ENCODE data around the gene FBXW12.
A peak's percentile ranks its signal among the peaks of the same experiment; 100 is the strongest.
"Not testable (repeated sequence)": the region's sequence is repeated elsewhere in the genome, so short reads cannot be mapped to it uniquely, and the experiment has no call there.

FBXW12 gene, protein sequence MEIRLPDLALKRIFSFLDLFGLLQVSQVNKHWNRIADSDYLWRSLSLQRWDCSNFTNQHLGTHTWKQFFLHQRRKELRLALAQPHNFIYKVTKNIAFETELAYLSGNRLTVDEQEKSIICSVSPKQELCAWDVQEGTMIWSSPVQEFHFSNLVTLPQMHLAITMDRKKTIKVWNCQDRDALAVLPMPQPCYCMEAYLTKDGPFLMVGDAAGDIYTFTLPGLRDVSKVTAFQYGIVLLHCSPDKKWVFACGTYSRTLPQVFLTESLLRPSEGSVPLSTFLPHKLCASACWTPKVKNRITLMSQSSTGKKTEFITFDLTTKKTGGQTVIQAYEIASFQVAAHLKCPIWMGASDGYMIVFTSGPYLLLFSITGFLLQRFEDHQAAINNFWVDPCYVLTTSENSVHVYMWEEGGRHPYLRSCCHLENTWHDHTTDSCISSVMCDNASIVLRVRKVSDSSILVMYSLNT

DNA sequence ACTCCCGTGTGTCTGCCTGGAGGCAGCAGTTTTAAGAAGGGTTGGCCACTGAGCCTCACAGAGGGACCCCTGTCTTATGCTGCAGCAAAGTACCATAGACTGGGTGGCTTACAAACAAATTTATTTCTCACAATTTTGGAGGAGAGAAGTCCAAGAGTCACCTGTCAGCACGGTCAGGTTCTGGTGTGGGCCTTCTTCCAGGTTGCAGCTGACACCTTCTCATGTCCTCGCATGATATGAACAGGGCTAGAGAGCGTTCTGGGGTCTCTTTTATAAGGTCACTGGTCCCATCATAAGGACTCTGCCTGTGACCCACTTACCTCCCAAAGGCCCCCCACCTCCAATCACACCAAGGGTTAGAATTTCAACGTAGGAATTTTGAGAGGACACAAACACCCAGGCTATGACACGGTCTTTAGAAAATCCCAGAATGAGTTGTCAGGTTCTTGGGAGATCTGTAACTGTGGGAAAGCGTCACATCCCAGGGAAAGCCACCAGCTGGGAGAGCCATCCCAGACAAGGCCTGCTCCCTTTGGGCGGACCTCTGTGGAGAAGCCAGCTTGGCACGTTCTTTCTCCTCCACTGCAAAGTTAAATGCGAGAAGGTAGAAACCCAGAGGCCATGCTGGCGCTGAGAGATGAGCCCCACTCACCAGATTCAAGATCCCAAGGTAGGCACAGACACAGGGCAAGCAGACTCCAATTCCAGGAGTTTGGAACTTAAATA, at the start of gene FBXW12:
FBXW12 (plus strand) TSS at position 569 of the 726 bp plus-strand sequence. CDS start 549 bp downstream, outside the sequence.
- no peak for DNase-seq

- not testable (repeated sequence) for DNase-seq
These were observed 40.1 kb upstream of the FBXW12 start for GRCh38 chr3:48331706-48332435.

- not testable (repeated sequence) for DNase-seq
These were observed 38.4 kb upstream of the FBXW12 start, which contains the start of gene SPINK8 for GRCh38 chr3:48333346-48334245. SPINK8 (minus strand) TSS chr3:48333661; CDS start chr3:48328341, 5,320 bp downstream.

DNA sequence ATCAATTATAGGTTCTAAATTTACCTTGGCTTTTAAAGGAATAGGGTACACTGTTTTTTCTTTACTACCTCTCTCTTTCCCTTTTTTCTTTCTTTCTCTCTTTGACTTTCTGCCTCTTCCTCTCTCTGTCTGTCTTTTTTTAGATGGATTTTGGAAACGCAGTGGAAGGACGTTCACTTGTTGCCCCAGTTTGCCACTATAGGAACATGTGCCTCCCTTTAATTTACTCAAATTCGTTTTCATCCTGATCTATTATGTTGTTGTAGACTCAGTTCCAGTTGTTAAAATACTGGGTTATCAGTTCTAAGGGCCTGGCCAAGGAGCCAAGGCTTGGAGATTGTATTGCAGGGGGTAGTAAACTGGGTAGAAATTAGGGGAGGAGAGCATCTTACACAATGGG, 37.4 kb upstream of the FBXW12 start:
- no peak for DNase-seq

- DNase-seq, result not testable (repeated sequence)
These were observed 36.7 kb upstream of the FBXW12 start for GRCh38 chr3:48335286-48335685.

GRCh38 chr3:48337536-48337935, 34.5 kb upstream of the FBXW12 start:
- not testable (repeated sequence) for DNase-seq

GRCh38 chr3:48338635-48339034, 33.4 kb upstream of the FBXW12 start:
- DNase-seq, result no peak

DNA sequence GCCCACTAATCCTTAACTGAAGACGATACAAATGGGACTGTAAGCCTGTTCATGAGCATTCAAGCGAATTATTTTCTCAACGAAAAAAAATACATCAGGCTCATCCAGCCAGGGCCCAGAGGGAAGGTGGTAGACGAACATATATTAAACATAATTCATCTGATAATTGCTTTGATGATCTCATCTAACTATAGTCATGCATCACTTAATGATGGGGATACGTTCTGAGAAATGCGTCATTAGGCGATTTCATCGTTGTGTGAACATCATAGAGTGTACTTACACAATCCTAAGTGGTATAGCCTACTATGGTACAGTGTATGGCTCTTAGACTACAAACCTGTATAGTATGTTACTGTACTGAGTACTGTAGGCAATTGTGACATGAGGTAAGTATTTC, 28.6 kb upstream of the FBXW12 start:
- DNase-seq, result no peak

- no peak for DNase-seq
These were observed 27.0 kb upstream of the FBXW12 start for GRCh38 chr3:48344867-48345507.

DNA sequence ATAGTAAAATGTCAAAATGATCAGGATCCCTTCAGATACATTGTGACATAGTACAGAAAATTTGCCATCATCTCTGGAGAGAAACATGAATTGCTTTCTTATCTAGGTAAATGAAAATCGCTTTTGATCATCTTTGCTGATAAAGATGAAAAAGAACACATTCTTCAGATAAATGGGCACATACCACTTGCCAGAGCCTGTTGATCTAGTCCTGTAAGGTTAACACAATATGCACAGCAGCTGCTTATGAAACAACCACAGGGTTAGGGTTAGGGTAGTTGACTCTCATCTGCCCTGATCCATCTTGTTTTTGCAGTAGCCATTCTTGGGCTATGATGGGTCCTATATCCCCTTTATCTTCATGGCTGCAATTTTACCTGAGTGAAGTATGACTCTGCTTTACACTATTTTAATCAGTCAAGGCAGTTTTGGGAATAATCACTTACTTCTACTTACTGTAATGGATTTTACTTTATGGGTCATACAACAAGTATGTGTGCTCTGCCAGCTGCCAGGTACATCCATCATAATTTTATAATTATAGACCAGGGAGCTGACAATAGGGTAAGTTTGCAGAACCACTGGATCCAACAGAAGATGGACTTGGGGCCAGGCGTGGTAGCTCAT, 26.0 kb upstream of the FBXW12 start:
- no peak for DNase-seq

DNA sequence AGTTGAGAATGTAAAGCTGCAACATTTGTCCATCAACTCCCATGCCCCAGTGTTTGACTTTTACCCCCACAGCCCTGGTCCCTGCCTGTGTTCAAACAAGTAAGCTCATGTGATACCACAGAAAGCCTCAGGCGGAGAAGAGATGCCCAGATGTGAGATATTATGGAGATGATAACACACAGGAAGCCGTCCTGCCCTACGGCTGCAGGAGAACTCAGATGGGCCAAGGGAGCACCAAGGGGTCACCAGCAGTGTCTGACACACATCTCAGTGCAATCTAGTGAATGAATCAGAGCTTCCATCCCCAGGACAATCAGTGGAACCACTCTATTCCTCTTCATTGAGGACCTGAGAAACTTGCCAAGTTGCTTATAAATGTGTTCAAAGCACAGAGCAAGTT, 24.5 kb upstream of the FBXW12 start:
- no peak for DNase-seq

DNA sequence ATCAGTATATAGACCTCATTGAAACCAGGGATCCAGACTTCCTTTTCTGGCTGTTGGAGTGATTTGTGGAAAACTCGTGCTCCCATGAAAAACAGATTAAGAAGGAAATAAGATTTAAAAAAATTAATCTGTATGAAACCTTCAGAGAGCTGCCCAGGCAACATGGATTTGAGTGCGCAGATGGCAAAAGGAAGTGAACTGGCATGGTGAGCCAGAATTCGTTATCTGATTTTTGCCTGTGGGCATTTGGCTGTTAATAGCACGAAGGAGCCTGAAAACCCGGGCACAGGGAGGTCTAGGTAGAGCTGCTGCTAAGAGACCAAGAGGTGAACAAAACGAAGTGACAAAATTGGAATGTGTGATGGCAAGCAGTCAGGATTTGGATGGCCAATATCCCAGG, 19.5 kb upstream of the FBXW12 start:
- no peak for DNase-seq

- DNase-seq, result no peak
These were observed 18.0 kb upstream of the FBXW12 start for GRCh38 chr3:48353987-48354386.

DNA sequence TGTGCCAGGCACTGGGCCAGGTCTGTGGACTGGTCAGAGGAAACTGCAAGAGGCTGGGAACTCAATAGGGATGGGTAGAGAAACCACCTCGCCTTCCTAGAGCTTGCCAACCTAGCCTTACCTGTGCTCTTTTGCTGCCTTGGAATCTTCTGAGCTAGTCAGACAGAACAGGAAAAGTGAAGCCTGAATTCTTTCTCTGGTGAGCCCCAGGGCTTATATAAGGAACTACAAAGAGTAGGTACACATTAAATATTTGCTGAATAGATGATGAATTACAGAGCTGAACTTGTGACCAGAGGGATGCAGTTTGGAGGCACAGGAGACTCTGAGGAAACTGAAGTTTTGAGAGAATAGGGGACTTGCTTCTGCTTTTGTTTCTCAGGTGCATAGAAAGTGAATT, 15.6 kb upstream of the FBXW12 start:
- DNase-seq, result no peak

DNA sequence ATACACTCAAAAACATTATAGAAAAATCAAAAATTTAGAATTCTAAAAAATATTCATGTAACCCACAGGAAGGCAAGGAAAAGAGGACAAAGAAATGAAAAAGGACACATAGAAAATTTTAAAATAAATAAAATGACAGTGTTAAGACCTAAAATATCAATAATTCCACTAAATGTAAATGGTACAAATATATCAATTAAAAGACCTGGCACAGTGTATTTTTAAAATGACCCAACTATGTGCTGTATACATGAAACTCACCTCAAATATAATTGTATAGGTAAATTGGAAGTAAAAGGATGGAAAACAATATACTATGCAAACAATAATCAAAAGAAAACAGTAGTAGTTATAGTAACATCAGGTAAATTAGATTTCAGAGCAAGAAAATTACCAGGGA, 10.1 kb upstream of the FBXW12 start:
- no peak for DNase-seq

DNA sequence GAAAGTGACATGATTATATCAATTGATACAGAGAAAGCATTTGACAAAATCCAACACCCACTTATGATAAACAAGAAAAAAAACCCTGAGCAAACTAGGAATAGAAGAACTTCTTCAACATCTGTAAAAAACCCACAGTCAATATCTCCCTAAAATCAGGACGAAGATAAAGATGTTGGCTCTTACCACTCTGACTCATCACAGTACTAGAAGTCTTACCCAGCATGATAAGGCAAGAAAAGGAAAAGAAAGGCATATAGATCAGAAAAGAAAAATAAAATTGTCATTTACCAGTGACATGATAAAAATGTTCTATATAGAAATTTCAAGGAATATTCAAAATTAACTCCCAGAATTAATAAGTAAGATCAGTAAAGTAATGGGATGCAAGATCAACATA, 7.2 kb upstream of the FBXW12 start:
- peak; percentile 38 for DNase-seq

DNA sequence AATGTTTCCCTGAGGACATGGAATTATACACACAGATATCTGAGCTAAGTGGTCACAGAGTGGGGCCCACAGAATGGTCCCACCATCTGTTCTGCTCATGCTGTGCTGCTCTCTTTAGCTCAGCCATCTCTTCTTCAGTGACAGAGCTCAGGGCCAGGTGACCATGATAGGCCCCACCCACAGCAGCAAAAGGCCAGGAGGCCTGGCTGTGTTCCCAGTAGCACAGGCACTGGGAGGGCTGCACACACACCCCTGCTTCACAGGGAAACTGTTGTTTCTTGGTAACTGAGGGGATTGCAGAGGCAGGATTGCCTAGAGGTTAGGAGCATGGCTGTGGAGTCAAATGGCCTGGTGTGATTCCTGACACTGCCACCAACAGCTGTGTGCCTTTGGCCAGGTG, 4.8 kb upstream of the FBXW12 start:
- DNase-seq, result peak; percentile 51

GRCh38 chr3:48369693-48370332, 2.2 kb upstream of the FBXW12 start:
- DNase-seq, result no peak

GRCh38 chr3:48370333-48370713, 1.7 kb upstream of the FBXW12 start:
- DNase-seq, result no peak

- no peak for DNase-seq
These were observed 355 bp downstream of the FBXW12 start for GRCh38 chr3:48372377-48372770.

All from hematopoietic multipotent progenitor cell treated with erythropoietin and hydrocortisone succinate and interleukin-3 and kit ligand, for 8 days (in vitro differentiated cells).